ENCODE results near the gene FBXO36. TPM values are rescaled to one million over a fixed set of nuclear protein-coding genes. Genes with fewer than 3 reads are reported as not detected.

Gene FBXO36
- total RNA-seq, 1 experiment from 2014 or later = 3.0 TPM

DNA sequence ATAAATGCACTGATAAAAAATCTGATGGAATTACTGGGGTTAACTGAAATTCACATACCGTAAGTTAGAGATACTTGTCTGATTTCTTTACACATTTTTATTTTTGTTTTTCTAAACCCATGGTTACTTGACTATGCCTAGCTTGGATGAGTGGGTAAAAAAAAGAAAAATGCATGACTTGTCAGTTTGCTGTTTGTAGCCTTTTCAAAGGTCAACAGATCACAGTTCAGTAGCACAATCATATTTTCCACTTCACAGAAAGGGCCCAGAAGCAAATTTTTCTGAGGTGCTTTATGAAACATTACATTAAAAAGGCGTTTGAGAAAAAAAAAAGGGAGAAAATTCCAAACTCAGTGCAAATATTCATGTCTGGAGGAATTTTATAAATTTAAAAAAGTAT lies 130.0 kb downstream of the FBXO36 start:
- Histone ChIP-seq H3K4me1 (ENCODE audit: insufficient read depth, low read length) (no peaks in the 10 kb centered on the region; the same call in 1 of the 2 replicates), H2BK15ac (ENCODE audit: low read depth, low read length) (no peak overlapping the region), H2BK120ac (ENCODE audit: low read depth, low read length, poor library complexity, severe bottlenecking) (no peak overlapping the region), H2AK5ac (ENCODE audit: insufficient read length, low read length) (no peak overlapping the region), H4K8ac (replicated peaks; ENCODE audit: insufficient read length, low read depth, low read length) (no peak overlapping the region), H3T11ph (ENCODE audit: low read length) (no peak overlapping the region), H3K27ac (ENCODE audit: insufficient read length, low read depth, low read length) (no peak overlapping the region), H2AFZ (ENCODE audit: low read length) (no peak overlapping the region), H3K4ac (ENCODE audit: low read depth, low read length) (no peak overlapping the region), H3K27me3 (ENCODE audit: insufficient read depth, low read length) (no peaks in the 10 kb centered on the region), H3K14ac (ENCODE audit: insufficient read depth, low read length) (no peak overlapping the region), H3K23ac (ENCODE audit: insufficient read length, low read depth, low read length) (no peak overlapping the region), H3K56ac (ENCODE audit: insufficient read length, low read depth, low read length) (no peak overlapping the region), H4K5ac (ENCODE audit: insufficient read length, low read depth, low read length) (no peak overlapping the region), H3K9me3 (ENCODE audit: control insufficient read depth, low read depth, low read length) (no peaks in the 10 kb centered on the region), H2BK5ac (ENCODE audit: insufficient read length, low read length) (no peak overlapping the region), H3K79me2 (ENCODE audit: insufficient read depth, low read length) (no peaks in the 10 kb centered on the region), H4K91ac (ENCODE audit: insufficient read length, low read depth, low read length) (no peak overlapping the region), H3K23me2 (ENCODE audit: insufficient read length, low read depth, low read length, poor library complexity, severe bottlenecking) (no peaks in the 10 kb centered on the region), H2BK20ac (ENCODE audit: low read depth, low read length, poor library complexity, severe bottlenecking) (no peak overlapping the region), H2BK12ac (ENCODE audit: insufficient read length, low read depth, low read length) (no peak overlapping the region), H4K20me1 (ENCODE audit: control insufficient read depth, insufficient read depth, insufficient read length) (no peaks in the 10 kb centered on the region), H3K9ac (ENCODE audit: extremely low read depth, insufficient read length, low read length) (no peak overlapping the region), H3K4me2 (ENCODE audit: insufficient read depth, insufficient read length, low read length) (no peak overlapping the region), H3K18ac (ENCODE audit: insufficient read length, low read depth, low read length) (no peak overlapping the region), H3K79me1 (ENCODE audit: insufficient read depth, low read depth, low read length, poor library complexity, severe bottlenecking) (no peaks in the 10 kb centered on the region)
- H3K9me3 Mint-ChIP-seq = no peaks in the 10 kb centered on the region
- DNase-seq = no peak
- H3K36me3 Mint-ChIP-seq (ENCODE audit: insufficient read depth in 1 of 3, low read depth in 3 of 3) = no peaks in the 10 kb centered on the region
- H3K4me1 Mint-ChIP-seq = peaks cover 3% of the 10 kb centered on the region in 2 experiments; a peak in 1 of 4 replicates
- no CpG with 5 or more reads among the region's 2 CpGs for WGBS (ENCODE audit: extremely low coverage, insufficient read length, low lambda C conversion rate)
- H3K27me3 Mint-ChIP-seq (ENCODE audit: low read depth) = no peaks in the 10 kb centered on the region
- no peak overlapping the region for H3K4me3 Mint-ChIP-seq
- H3K27ac Mint-ChIP-seq = no peak overlapping the region
- TF ChIP-seq, protein P1, sequence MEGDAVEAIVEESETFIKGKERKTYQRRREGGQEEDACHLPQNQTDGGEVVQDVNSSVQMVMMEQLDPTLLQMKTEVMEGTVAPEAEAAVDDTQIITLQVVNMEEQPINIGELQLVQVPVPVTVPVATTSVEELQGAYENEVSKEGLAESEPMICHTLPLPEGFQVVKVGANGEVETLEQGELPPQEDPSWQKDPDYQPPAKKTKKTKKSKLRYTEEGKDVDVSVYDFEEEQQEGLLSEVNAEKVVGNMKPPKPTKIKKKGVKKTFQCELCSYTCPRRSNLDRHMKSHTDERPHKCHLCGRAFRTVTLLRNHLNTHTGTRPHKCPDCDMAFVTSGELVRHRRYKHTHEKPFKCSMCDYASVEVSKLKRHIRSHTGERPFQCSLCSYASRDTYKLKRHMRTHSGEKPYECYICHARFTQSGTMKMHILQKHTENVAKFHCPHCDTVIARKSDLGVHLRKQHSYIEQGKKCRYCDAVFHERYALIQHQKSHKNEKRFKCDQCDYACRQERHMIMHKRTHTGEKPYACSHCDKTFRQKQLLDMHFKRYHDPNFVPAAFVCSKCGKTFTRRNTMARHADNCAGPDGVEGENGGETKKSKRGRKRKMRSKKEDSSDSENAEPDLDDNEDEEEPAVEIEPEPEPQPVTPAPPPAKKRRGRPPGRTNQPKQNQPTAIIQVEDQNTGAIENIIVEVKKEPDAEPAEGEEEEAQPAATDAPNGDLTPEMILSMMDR (conservative IDR thresholded peaks at IDR 0.05) = no peak

Measured in H9 (cell line).